Suprapubic skin (tissue), 4 donors: Measurements from ENCODE around the gene AGR3.

Experiments
- CTCF ChIP-seq, 2 donors: fragments of 200-600 bp in 1 of 2; fragments of 450-650 bp in 1 of 2; sonication (generic) in 1 of 2; IDR thresholded peaks; one replicate each; pipeline ENCODE4 v1.5.1; 2016 to 2019; ENCODE audit warnings: antibody characterized with exemption in 2 of 2, mild to moderate bottlenecking in 1 of 2, moderate library complexity in 1 of 2
- EP300 ChIP-seq: sonication (generic); formaldehyde crosslinking; IDR thresholded peaks from one replicate; pipeline ENCODE4 v1.6.1; 2017; ENCODE audit warnings: antibody characterized with exemption
- POLR2AphosphoS5 ChIP-seq, 3 donors: sonication (generic); formaldehyde crosslinking; IDR thresholded peaks; one replicate each; pipeline ENCODE4 v1.6.1; 2017; ENCODE audit warnings: antibody characterized with exemption in 3 of 3

GRCh38 chr7:16815001-16815400, 66.8 kb downstream of the AGR3 start:
- TF ChIP-seq POLR2AphosphoS5 (IDR thresholded peaks at IDR 0.05) (no peak), CTCF (IDR thresholded peaks at IDR 0.05) (no peak), EP300 (no peak)
